WTC11 (cell line): ENCODE data around the gene DNLZ. TPM values are rescaled to one million over a fixed set of nuclear protein-coding genes. Genes with fewer than 3 reads are reported as not detected.

ENCODE experiments used
- ATF2 ChIP-seq: sonication (generic); formaldehyde crosslinking; IDR thresholded peaks from 2 replicates; pipeline ENCODE4 v1.8.1; 2022; ENCODE audit warnings: low read depth, missing genetic modification reagents, borderline replicate concordance
- CBFB ChIP-seq: sonication (generic); formaldehyde crosslinking; IDR thresholded peaks from 2 replicates; pipeline ENCODE4 v1.8.1; 2022; ENCODE audit warnings: mild to moderate bottlenecking, low read depth, missing genetic modification reagents
- CDX4 ChIP-seq: fragments of 250-450 bp; sonication (Bioruptor Pico); IDR thresholded peaks from 2 replicates; pipeline ENCODE4 v1.9.0; 2021; ENCODE audit warnings: moderate library complexity, mild to moderate bottlenecking, inconsistent platforms, borderline replicate concordance
- ERG ChIP-seq: fragments of 250-450 bp; sonication (Bioruptor Pico); IDR thresholded peaks from 2 replicates; pipeline ENCODE4 v1.8.0; 2021; ENCODE audit warnings: mild to moderate bottlenecking
- ETV6 ChIP-seq: sonication (generic); formaldehyde crosslinking; IDR thresholded peaks from 2 replicates; pipeline ENCODE4 v1.8.1; 2022; ENCODE audit warnings: mild to moderate bottlenecking, missing genetic modification reagents
- FOXJ3 ChIP-seq: sonication (generic); formaldehyde crosslinking; IDR thresholded peaks from 2 replicates; pipeline ENCODE4 v1.9.0; 2021; ENCODE audit warnings: missing genetic modification reagents, mild to moderate bottlenecking, borderline replicate concordance
- GABPB1 ChIP-seq: sonication (generic); formaldehyde crosslinking; IDR thresholded peaks from 2 replicates; pipeline ENCODE4 v1.8.1; 2023; ENCODE audit warnings: mild to moderate bottlenecking, missing genetic modification reagents
- HMGA2 ChIP-seq: fragments of 250-450 bp; sonication (Bioruptor Pico); IDR thresholded peaks from 2 replicates; pipeline ENCODE4 v1.4.0; 2021; ENCODE audit warnings: mild to moderate bottlenecking, moderate library complexity
- JAZF1 ChIP-seq: fragments of 250-450 bp; sonication (Bioruptor Pico); IDR thresholded peaks from 2 replicates; pipeline ENCODE4 v1.9.0; 2021; ENCODE audit warnings: moderate library complexity, mild to moderate bottlenecking, inconsistent platforms
- JUN ChIP-seq: sonication (generic); formaldehyde crosslinking; IDR thresholded peaks from 2 replicates; pipeline ENCODE4 v1.8.0; 2023; ENCODE audit warnings: mild to moderate bottlenecking, missing genetic modification reagents
- KAT7 ChIP-seq: sonication (generic); formaldehyde crosslinking; IDR thresholded peaks from 2 replicates; pipeline ENCODE4 v1.8.1; 2023; ENCODE audit warnings: missing genetic modification reagents, mild to moderate bottlenecking, borderline replicate concordance
- NFATC4 ChIP-seq: fragments of 250-450 bp; sonication (Bioruptor Pico); IDR thresholded peaks from 2 replicates; pipeline ENCODE4 v1.9.0; 2021; ENCODE audit warnings: mild to moderate bottlenecking
- NR3C1 ChIP-seq: sonication (generic); formaldehyde crosslinking; conservative IDR thresholded peaks from 2 replicates; pipeline ENCODE4 v1.8.1; 2023; ENCODE audit warnings: low read depth, mild to moderate bottlenecking, missing genetic modification reagents
- PRRX2 ChIP-seq: fragments of 250-450 bp; sonication (Bioruptor Pico); IDR thresholded peaks from 2 replicates; pipeline ENCODE4 v1.8.0; 2021; ENCODE audit warnings: mild to moderate bottlenecking
- SMAD3 ChIP-seq: sonication (generic); formaldehyde crosslinking; IDR thresholded peaks from 2 replicates; pipeline ENCODE4 v1.8.0; 2022; ENCODE audit warnings: missing genetic modification reagents, mild to moderate bottlenecking, borderline replicate concordance
- SMAD4 ChIP-seq: sonication (generic); formaldehyde crosslinking; IDR thresholded peaks from 2 replicates; pipeline ENCODE4 v1.8.0; 2022; ENCODE audit warnings: mild to moderate bottlenecking, missing genetic modification reagents
- SOX15 ChIP-seq: fragments of 250-450 bp; sonication (Bioruptor Pico); IDR thresholded peaks from 2 replicates; pipeline ENCODE4 v1.9.0; 2021; ENCODE audit warnings: mild to moderate bottlenecking
- SP1 ChIP-seq: sonication (generic); formaldehyde crosslinking; conservative IDR thresholded peaks from 2 replicates; pipeline ENCODE4 v1.8.1; 2022; ENCODE audit warnings: missing genetic modification reagents
- TEAD1 ChIP-seq: sonication (generic); formaldehyde crosslinking; IDR thresholded peaks from 2 replicates; pipeline ENCODE4 v1.8.0; 2022; ENCODE audit warnings: mild to moderate bottlenecking, missing genetic modification reagents
- ZBTB21 ChIP-seq: sonication (generic); formaldehyde crosslinking; IDR thresholded peaks from 2 replicates; pipeline ENCODE4 v1.8.1; 2023; ENCODE audit warnings: mild to moderate bottlenecking, missing genetic modification reagents, borderline replicate concordance
- ZNF121 ChIP-seq: sonication (generic); formaldehyde crosslinking; IDR thresholded peaks from 2 replicates; pipeline ENCODE4 v1.8.0; 2023; ENCODE audit warnings: missing genetic modification reagents
- ZNF232 ChIP-seq: sonication (generic); formaldehyde crosslinking; IDR thresholded peaks from 2 replicates; pipeline ENCODE4 v1.8.0; 2022; ENCODE audit warnings: mild to moderate bottlenecking, missing genetic modification reagents
- ZNF263 ChIP-seq: sonication (generic); formaldehyde crosslinking; IDR thresholded peaks from 2 replicates; pipeline ENCODE4 v1.8.1; 2022; ENCODE audit warnings: low read depth, mild to moderate bottlenecking, moderate library complexity, missing genetic modification reagents
- ZNF317 ChIP-seq: sonication (generic); formaldehyde crosslinking; IDR thresholded peaks from 2 replicates; pipeline ENCODE4 v1.8.1; 2023; ENCODE audit warnings: low read depth, mild to moderate bottlenecking, moderate library complexity, missing genetic modification reagents, borderline replicate concordance
- ZNF416 ChIP-seq: fragments of 250-450 bp; sonication (Bioruptor Pico); IDR thresholded peaks from 2 replicates; pipeline ENCODE4 v1.9.0; 2021; ENCODE audit warnings: mild to moderate bottlenecking, inconsistent platforms
- total RNA-seq: library from RNA; stranded (reverse); gene quantifications from 3 replicates; pipeline ENCODE4 v1.2.3, GENCODE V29; 2021
- TF ChIP-seq, protein P1 (sequence below): fragments of 250-450 bp; sonication (Bioruptor Pico); IDR thresholded peaks from 2 replicates; pipeline ENCODE4 v1.9.0; 2021; ENCODE audit warnings: mild to moderate bottlenecking, borderline replicate concordance
- TF ChIP-seq, protein P2 (sequence below): sonication (generic); formaldehyde crosslinking; IDR thresholded peaks from 2 replicates; pipeline ENCODE4 v1.8.0; 2022; ENCODE audit warnings: missing genetic modification reagents
- TF ChIP-seq, protein P3 (sequence below): sonication (generic); formaldehyde crosslinking; IDR thresholded peaks from 2 replicates; pipeline ENCODE4 v1.8.0; 2022; ENCODE audit warnings: mild to moderate bottlenecking, missing genetic modification reagents

Gene DNLZ
- total RNA-seq, 1 experiment from 2014 or later, result 17.2 TPM

DNA sequence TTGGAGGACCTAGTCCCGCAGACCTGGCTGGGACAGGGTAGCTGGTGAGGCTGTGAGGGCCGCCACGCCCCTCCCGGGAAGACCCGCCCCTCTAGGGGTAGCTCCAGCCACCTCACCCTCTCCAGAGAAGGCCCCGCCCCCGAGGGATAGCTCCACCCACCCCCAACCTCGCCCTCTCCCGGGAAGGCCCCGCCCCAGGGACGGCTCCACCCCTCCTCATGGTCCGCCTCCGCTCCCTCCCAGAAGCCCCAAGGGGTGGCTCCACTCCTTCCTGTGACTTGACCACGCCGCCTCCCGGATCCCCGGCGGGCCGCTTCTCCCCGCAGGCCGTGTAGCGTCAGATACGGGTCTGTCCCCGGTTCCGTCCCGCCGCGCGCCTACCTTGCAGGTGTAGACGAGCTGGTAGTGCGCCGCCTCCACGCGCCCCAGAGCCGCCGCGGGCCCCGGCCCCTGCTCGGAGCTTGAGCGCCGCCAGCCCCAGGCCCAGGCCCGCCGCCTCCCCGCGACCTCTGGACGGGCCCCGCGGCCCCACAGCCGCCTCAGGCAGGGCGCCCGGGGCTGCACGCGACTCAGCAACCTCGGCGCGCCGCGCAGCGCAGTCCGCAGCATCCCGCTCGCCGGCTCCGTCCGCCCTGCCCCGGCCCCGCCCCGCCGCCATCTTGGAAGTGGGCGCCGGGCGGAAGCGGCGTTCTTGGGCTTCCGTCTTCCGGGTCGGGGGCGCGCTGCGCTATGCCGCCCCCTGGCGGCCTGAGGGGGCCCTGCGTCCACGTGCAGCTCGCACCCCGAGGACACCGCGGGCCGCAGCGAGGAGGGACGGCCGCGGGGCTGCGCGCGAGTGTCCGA lies at the start of gene DNLZ (continued):
- TF ChIP-seq, protein P1, sequence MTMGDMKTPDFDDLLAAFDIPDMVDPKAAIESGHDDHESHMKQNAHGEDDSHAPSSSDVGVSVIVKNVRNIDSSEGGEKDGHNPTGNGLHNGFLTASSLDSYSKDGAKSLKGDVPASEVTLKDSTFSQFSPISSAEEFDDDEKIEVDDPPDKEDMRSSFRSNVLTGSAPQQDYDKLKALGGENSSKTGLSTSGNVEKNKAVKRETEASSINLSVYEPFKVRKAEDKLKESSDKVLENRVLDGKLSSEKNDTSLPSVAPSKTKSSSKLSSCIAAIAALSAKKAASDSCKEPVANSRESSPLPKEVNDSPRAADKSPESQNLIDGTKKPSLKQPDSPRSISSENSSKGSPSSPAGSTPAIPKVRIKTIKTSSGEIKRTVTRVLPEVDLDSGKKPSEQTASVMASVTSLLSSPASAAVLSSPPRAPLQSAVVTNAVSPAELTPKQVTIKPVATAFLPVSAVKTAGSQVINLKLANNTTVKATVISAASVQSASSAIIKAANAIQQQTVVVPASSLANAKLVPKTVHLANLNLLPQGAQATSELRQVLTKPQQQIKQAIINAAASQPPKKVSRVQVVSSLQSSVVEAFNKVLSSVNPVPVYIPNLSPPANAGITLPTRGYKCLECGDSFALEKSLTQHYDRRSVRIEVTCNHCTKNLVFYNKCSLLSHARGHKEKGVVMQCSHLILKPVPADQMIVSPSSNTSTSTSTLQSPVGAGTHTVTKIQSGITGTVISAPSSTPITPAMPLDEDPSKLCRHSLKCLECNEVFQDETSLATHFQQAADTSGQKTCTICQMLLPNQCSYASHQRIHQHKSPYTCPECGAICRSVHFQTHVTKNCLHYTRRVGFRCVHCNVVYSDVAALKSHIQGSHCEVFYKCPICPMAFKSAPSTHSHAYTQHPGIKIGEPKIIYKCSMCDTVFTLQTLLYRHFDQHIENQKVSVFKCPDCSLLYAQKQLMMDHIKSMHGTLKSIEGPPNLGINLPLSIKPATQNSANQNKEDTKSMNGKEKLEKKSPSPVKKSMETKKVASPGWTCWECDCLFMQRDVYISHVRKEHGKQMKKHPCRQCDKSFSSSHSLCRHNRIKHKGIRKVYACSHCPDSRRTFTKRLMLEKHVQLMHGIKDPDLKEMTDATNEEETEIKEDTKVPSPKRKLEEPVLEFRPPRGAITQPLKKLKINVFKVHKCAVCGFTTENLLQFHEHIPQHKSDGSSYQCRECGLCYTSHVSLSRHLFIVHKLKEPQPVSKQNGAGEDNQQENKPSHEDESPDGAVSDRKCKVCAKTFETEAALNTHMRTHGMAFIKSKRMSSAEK, result 0 out of 2 replicates have a peak, but pooled peaks have one; percentile 14
- TF ChIP-seq, protein P2, sequence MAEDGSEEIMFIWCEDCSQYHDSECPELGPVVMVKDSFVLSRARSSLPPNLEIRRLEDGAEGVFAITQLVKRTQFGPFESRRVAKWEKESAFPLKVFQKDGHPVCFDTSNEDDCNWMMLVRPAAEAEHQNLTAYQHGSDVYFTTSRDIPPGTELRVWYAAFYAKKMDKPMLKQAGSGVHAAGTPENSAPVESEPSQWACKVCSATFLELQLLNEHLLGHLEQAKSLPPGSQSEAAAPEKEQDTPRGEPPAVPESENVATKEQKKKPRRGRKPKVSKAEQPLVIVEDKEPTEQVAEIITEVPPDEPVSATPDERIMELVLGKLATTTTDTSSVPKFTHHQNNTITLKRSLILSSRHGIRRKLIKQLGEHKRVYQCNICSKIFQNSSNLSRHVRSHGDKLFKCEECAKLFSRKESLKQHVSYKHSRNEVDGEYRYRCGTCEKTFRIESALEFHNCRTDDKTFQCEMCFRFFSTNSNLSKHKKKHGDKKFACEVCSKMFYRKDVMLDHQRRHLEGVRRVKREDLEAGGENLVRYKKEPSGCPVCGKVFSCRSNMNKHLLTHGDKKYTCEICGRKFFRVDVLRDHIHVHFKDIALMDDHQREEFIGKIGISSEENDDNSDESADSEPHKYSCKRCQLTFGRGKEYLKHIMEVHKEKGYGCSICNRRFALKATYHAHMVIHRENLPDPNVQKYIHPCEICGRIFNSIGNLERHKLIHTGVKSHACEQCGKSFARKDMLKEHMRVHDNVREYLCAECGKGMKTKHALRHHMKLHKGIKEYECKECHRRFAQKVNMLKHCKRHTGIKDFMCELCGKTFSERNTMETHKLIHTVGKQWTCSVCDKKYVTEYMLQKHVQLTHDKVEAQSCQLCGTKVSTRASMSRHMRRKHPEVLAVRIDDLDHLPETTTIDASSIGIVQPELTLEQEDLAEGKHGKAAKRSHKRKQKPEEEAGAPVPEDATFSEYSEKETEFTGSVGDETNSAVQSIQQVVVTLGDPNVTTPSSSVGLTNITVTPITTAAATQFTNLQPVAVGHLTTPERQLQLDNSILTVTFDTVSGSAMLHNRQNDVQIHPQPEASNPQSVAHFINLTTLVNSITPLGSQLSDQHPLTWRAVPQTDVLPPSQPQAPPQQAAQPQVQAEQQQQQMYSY (CRISPR knock-in tag), result no peak
- 0 out of 2 replicates have a peak, but pooled peaks have one; percentile 71 for TF ChIP-seq ZBTB21 (CRISPR knock-in tag)
- TF ChIP-seq TEAD1 (CRISPR knock-in tag), result peak; percentile 88
- TF ChIP-seq SP1 (CRISPR knock-in tag), result peak; percentile 97
- TF ChIP-seq, protein P3, sequence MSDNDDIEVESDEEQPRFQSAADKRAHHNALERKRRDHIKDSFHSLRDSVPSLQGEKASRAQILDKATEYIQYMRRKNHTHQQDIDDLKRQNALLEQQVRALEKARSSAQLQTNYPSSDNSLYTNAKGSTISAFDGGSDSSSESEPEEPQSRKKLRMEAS (CRISPR knock-in tag), result peak; percentile 100
- TF ChIP-seq CBFB, result peak; percentile 88; the same call in 1 of the 2 replicates
- 0 out of 2 replicates have a peak, but pooled peaks have one; percentile 44 for TF ChIP-seq NR3C1 (CRISPR knock-in tag)
- TF ChIP-seq PRRX2 (CRISPR knock-in tag), result no peak
- no peak for TF ChIP-seq ZNF263 (CRISPR knock-in tag)
- TF ChIP-seq ZNF317 (CRISPR knock-in tag), result no peak
- TF ChIP-seq ERG (CRISPR knock-in tag), result no peak
- peak; percentile 26; the same call in 1 of the 2 replicates for TF ChIP-seq ZNF232 (CRISPR knock-in tag)
- no peak; the same call in 1 of the 2 replicates for TF ChIP-seq ZNF121 (CRISPR knock-in tag)
- TF ChIP-seq ZNF416 (CRISPR knock-in tag), result no peak; the same call in 1 of the 2 replicates
- TF ChIP-seq NFATC4, result no peak
- no peak for TF ChIP-seq SOX15 (CRISPR knock-in tag)
- TF ChIP-seq ATF2 (CRISPR knock-in tag), result 0 out of 2 replicates have a peak, but pooled peaks have one; percentile 72
- no peak for TF ChIP-seq HMGA2 (CRISPR knock-in tag)
- no peak for TF ChIP-seq JUN
- 0 out of 2 replicates have a peak, but pooled peaks have one; percentile 12 for TF ChIP-seq SMAD4
- peak; percentile 90 for TF ChIP-seq SMAD3 (CRISPR knock-in tag)
- peak; percentile 99 for TF ChIP-seq ETV6
- no peak for TF ChIP-seq JAZF1
- TF ChIP-seq GABPB1 (CRISPR knock-in tag), result peak; percentile 76
- TF ChIP-seq CDX4 (CRISPR knock-in tag), result no peak
- TF ChIP-seq FOXJ3, result no peak
- peak; percentile 98 for TF ChIP-seq KAT7 (CRISPR knock-in tag)
